ENCODE data around the gene FOXK1. TPM values are rescaled to one million over a fixed set of nuclear protein-coding genes. Genes with fewer than 3 reads are reported as not detected.

The FOXK1 gene
- total and polyA plus RNA-seq, 2 experiments from 2014 or later = 2.3 to 12.7 TPM

DNA sequence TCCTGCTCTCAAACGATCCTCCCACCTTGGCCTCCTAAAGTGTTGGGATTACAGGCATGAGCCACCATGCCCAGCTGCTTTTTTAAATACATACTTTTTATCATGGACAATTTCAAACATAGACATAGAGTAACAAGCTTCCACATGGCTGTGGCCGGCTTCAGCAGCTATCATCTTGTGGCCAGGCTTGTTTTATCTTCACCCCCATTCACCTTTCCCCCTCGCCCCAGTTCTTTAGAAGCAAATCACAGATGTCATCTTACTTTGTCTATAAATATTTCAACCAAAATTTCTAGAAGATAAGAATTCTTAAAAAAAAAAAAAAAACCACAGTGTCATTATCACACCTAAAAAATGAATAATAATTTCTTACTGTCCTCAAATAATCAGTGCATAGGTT lies 5.9 kb downstream of the FOXK1 start:
- H3K79me2 ChIP-seq (replicated peaks; ENCODE audit: insufficient read depth) = peaks cover 81% of the 10 kb centered on the region
- H3K4me1 ChIP-seq (ENCODE audit: insufficient read depth) = peaks cover 7% of the 10 kb centered on the region; the same call in 1 of the 2 replicates
- no peaks in the 10 kb centered on the region for H3K36me3 ChIP-seq (ENCODE audit: insufficient read depth)
- H3K4me3 Mint-ChIP-seq = no peak overlapping the region
- no peak overlapping the region for H2AFZ ChIP-seq
- H3K36me3 Mint-ChIP-seq (ENCODE audit: low read depth) = peaks cover 2% of the 10 kb centered on the region; the same call in 1 of the 3 replicates
- H3K27ac ChIP-seq (ENCODE audit: low read depth) = no peak overlapping the region
- no peak for ATAC-seq
- H3K27ac Mint-ChIP-seq = no peak overlapping the region
- no peak overlapping the region for H3K4me3 ChIP-seq
- no peaks in the 10 kb centered on the region for H3F3A ChIP-seq (replicated peaks; ENCODE audit: low read depth)
- DNase-seq (ENCODE audit: low spot score) = no peak
- no peaks in the 10 kb centered on the region for H3K9me2 ChIP-seq (ENCODE audit: insufficient read depth)
- H3K4me2 ChIP-seq = no peak overlapping the region
- peaks cover 21% of the 10 kb centered on the region for H3K4me1 Mint-ChIP-seq
- H3K27me3 Mint-ChIP-seq (ENCODE audit: insufficient read depth, low read depth, poor library complexity) = peaks cover 1% of the 10 kb centered on the region
- H3K27me3 ChIP-seq (ENCODE audit: insufficient read depth) = no peaks in the 10 kb centered on the region
- TF ChIP-seq NANOG (IDR thresholded peaks at IDR 0.05; ENCODE audit: borderline replicate concordance) = no peak
- no peak for TF ChIP-seq JUNB (IDR thresholded peaks at IDR 0.05; ENCODE audit: unreplicated experiment)
- TF ChIP-seq, protein P1, sequence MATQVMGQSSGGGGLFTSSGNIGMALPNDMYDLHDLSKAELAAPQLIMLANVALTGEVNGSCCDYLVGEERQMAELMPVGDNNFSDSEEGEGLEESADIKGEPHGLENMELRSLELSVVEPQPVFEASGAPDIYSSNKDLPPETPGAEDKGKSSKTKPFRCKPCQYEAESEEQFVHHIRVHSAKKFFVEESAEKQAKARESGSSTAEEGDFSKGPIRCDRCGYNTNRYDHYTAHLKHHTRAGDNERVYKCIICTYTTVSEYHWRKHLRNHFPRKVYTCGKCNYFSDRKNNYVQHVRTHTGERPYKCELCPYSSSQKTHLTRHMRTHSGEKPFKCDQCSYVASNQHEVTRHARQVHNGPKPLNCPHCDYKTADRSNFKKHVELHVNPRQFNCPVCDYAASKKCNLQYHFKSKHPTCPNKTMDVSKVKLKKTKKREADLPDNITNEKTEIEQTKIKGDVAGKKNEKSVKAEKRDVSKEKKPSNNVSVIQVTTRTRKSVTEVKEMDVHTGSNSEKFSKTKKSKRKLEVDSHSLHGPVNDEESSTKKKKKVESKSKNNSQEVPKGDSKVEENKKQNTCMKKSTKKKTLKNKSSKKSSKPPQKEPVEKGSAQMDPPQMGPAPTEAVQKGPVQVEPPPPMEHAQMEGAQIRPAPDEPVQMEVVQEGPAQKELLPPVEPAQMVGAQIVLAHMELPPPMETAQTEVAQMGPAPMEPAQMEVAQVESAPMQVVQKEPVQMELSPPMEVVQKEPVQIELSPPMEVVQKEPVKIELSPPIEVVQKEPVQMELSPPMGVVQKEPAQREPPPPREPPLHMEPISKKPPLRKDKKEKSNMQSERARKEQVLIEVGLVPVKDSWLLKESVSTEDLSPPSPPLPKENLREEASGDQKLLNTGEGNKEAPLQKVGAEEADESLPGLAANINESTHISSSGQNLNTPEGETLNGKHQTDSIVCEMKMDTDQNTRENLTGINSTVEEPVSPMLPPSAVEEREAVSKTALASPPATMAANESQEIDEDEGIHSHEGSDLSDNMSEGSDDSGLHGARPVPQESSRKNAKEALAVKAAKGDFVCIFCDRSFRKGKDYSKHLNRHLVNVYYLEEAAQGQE (IDR thresholded peaks at IDR 0.05; ENCODE audit: unreplicated experiment) = no peak
- no peak for TF ChIP-seq ETS1 (IDR thresholded peaks at IDR 0.05)
- no peaks in the 10 kb centered on the region for H3K9me3 Mint-ChIP-seq
- H4K20me1 ChIP-seq (replicated peaks; ENCODE audit: insufficient read depth) = peaks cover 82% of the 10 kb centered on the region

DNA sequence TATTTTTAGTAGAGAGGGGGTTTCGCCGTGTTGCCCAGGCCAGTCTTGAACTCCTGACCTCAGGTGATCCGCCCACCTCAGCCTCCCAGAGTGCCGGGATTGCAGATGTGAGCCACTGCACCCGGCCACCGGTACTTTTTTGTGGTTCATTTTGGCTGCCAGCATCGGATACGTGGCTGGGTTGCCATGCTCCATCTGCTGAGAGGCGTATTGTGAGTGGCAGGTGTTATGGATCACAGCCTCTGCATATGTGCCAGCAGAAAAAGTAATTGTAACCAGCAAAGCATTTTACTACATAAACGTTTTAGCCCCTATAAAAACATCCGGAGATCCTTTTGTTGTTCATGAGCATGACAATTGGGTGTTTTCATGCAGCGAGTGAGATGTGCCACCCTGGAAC lies 7.1 kb downstream of the FOXK1 start:
- Mint-ChIP-seq H3K4me3 (no peak overlapping the region), H3K36me3 (ENCODE audit: low read depth) (no peaks in the 10 kb centered on the region; the same call in 2 of the 3 replicates), H3K9me3 (no peaks in the 10 kb centered on the region), H3K27ac (no peak overlapping the region), H3K4me1 (peaks cover 15% of the 10 kb centered on the region), H3K27me3 (ENCODE audit: insufficient read depth, low read depth, poor library complexity) (no peaks in the 10 kb centered on the region)
- Histone ChIP-seq H2AFZ (no peak overlapping the region), H3K27ac (ENCODE audit: low read depth) (no peak overlapping the region), H3K4me2 (no peak overlapping the region), H3K9me2 (ENCODE audit: insufficient read depth) (no peaks in the 10 kb centered on the region), H3K4me3 (no peak overlapping the region), H3K27me3 (ENCODE audit: insufficient read depth) (no peaks in the 10 kb centered on the region), H3K36me3 (ENCODE audit: insufficient read depth) (no peaks in the 10 kb centered on the region), H3F3A (replicated peaks; ENCODE audit: low read depth) (no peaks in the 10 kb centered on the region), H3K79me2 (replicated peaks; ENCODE audit: insufficient read depth) (peaks cover 91% of the 10 kb centered on the region), H3K4me1 (ENCODE audit: insufficient read depth) (peaks cover 4% of the 10 kb centered on the region; the same call in 1 of the 2 replicates), H4K20me1 (replicated peaks; ENCODE audit: insufficient read depth) (peaks cover 84% of the 10 kb centered on the region)
- no peak for DNase-seq (ENCODE audit: low spot score)
- no peak for ATAC-seq
- TF ChIP-seq ZNF114 (CRISPR knock-in tag; IDR thresholded peaks at IDR 0.05) (no peak), STAT1 (IDR thresholded peaks at IDR 0.05; ENCODE audit: unreplicated experiment) (no peak), EZH2phosphoT487 (IDR thresholded peaks at IDR 0.05; ENCODE audit: unreplicated experiment) (no peak), ETS1 (IDR thresholded peaks at IDR 0.05) (no peak), JUNB (IDR thresholded peaks at IDR 0.05; ENCODE audit: unreplicated experiment) (no peak), CREB1 (CRISPR knock-in tag; IDR thresholded peaks at IDR 0.05; ENCODE audit: low read depth) (no peak), EZH2 (IDR thresholded peaks at IDR 0.05; ENCODE audit: low read depth, unreplicated experiment) (no peak), POLR2AphosphoS5 (IDR thresholded peaks at IDR 0.05; ENCODE audit: low read depth) (no peak), NANOG (IDR thresholded peaks at IDR 0.05; ENCODE audit: borderline replicate concordance) (no peak), ZNF331 (CRISPR knock-in tag; IDR thresholded peaks at IDR 0.05; ENCODE audit: low read depth) (no peak)
- TF ChIP-seq, protein P2, sequence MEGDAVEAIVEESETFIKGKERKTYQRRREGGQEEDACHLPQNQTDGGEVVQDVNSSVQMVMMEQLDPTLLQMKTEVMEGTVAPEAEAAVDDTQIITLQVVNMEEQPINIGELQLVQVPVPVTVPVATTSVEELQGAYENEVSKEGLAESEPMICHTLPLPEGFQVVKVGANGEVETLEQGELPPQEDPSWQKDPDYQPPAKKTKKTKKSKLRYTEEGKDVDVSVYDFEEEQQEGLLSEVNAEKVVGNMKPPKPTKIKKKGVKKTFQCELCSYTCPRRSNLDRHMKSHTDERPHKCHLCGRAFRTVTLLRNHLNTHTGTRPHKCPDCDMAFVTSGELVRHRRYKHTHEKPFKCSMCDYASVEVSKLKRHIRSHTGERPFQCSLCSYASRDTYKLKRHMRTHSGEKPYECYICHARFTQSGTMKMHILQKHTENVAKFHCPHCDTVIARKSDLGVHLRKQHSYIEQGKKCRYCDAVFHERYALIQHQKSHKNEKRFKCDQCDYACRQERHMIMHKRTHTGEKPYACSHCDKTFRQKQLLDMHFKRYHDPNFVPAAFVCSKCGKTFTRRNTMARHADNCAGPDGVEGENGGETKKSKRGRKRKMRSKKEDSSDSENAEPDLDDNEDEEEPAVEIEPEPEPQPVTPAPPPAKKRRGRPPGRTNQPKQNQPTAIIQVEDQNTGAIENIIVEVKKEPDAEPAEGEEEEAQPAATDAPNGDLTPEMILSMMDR (conservative IDR thresholded peaks at IDR 0.05; ENCODE audit: low read depth in 2 of 2) = no peak
- TF ChIP-seq, protein P1 (IDR thresholded peaks at IDR 0.05; ENCODE audit: unreplicated experiment) = no peak
